SK-N-SH treated with all-trans-retinoic acid at 6 μM for 48 hours (cell line): ENCODE data around the gene KCNK4.
"Not testable (repeated sequence)": the region's sequence is repeated elsewhere in the genome, so short reads cannot be mapped to it uniquely, and the experiment has no call there.

Experiments used
- ATAC-seq: fragments of 200-7000 bp; cut with Tn5 transposase; 3 replicates; pipeline ENCODE4 v1.9.1; 2020; ENCODE audit warnings: mild to moderate bottlenecking, moderate library complexity
- ARNTL ChIP-seq: fragments of 450-650 bp; formaldehyde crosslinking; IDR thresholded peaks from 2 replicates; pipeline ENCODE4 v1.5.0; 2020; ENCODE audit warnings: low read depth, mild to moderate bottlenecking, moderate library complexity, borderline replicate concordance
- CSDC2 ChIP-seq: fragments of 250-450 bp; sonication (Bioruptor Pico); IDR thresholded peaks from 2 replicates; pipeline ENCODE4 v1.5.0; 2020; ENCODE audit warnings: mild to moderate bottlenecking, moderate library complexity
- ESRRG ChIP-seq: fragments of 250-450 bp; sonication (Bioruptor Pico); IDR thresholded peaks from 2 replicates; pipeline ENCODE4 v1.6.1; 2021; ENCODE audit warnings: mild to moderate bottlenecking
- GLIS3 ChIP-seq: fragments of 250-450 bp; sonication (Bioruptor Pico); IDR thresholded peaks from 2 replicates; pipeline ENCODE4 v1.5.0; 2020; ENCODE audit warnings: mild to moderate bottlenecking, moderate library complexity
- ISL1 ChIP-seq: fragments of 250-450 bp; sonication (Bioruptor Pico); IDR thresholded peaks from 2 replicates; pipeline ENCODE4 v2.1.2; 2022; ENCODE audit warnings: mild to moderate bottlenecking, moderate library complexity
- RARB ChIP-seq: fragments of 250-450 bp; sonication (Bioruptor Pico); IDR thresholded peaks from 2 replicates; pipeline ENCODE4 v1.8.0; 2021; ENCODE audit warnings: mild to moderate bottlenecking, moderate library complexity
- SNAI2 ChIP-seq: fragments of 250-450 bp; sonication (Bioruptor Pico); IDR thresholded peaks from 2 replicates; pipeline ENCODE4 v1.5.0; 2020; ENCODE audit warnings: mild to moderate bottlenecking, moderate library complexity
- TCF4 ChIP-seq: fragments of 250-450 bp; sonication (Bioruptor Pico); IDR thresholded peaks from 2 replicates; pipeline ENCODE4 v1.8.0; 2021; ENCODE audit warnings: mild to moderate bottlenecking, moderate library complexity, borderline replicate concordance
- TOX ChIP-seq: fragments of 250-450 bp; sonication (Bioruptor Pico); IDR thresholded peaks from 2 replicates; pipeline ENCODE4 v1.8.0; 2021; ENCODE audit warnings: mild to moderate bottlenecking, moderate library complexity, borderline replicate concordance
- ZC3H10 ChIP-seq: fragments of 250-450 bp; sonication (Bioruptor Pico); IDR thresholded peaks from 2 replicates; pipeline ENCODE4 v1.5.1; 2021; ENCODE audit warnings: mild to moderate bottlenecking, moderate library complexity
- ZFP3 ChIP-seq: fragments of 250-450 bp; sonication (Bioruptor Pico); IDR thresholded peaks from 2 replicates; pipeline ENCODE4 v1.5.0; 2020; ENCODE audit warnings: mild to moderate bottlenecking, moderate library complexity
- ZFP30 ChIP-seq: fragments of 450-650 bp; formaldehyde crosslinking; IDR thresholded peaks from 2 replicates; pipeline ENCODE4 v1.5.0; 2022; ENCODE audit warnings: mild to moderate bottlenecking, moderate library complexity
- ZNF565 ChIP-seq: fragments of 450-650 bp; formaldehyde crosslinking; conservative IDR thresholded peaks from 2 replicates; pipeline ENCODE4 v1.5.0; 2020; ENCODE audit warnings: low read depth, mild to moderate bottlenecking, moderate library complexity
- ZNF70 ChIP-seq: fragments of 450-650 bp; formaldehyde crosslinking; IDR thresholded peaks from 2 replicates; pipeline ENCODE4 v1.5.0; 2020; ENCODE audit warnings: mild to moderate bottlenecking, moderate library complexity
- ZNF8 ChIP-seq: fragments of 450-650 bp; formaldehyde crosslinking; IDR thresholded peaks from 2 replicates; pipeline ENCODE4 v1.5.0; 2020; ENCODE audit warnings: mild to moderate bottlenecking, moderate library complexity
- TF ChIP-seq, protein P1 (sequence below): fragments of 250-450 bp; sonication (Bioruptor Pico); IDR thresholded peaks from 2 replicates; pipeline ENCODE4 v1.5.0; 2020; ENCODE audit warnings: mild to moderate bottlenecking, moderate library complexity
- TF ChIP-seq, protein P2 (sequence below): fragments of 250-450 bp; sonication (Bioruptor Pico); IDR thresholded peaks from 2 replicates; pipeline ENCODE4 v1.8.0; 2021; ENCODE audit warnings: low read depth, mild to moderate bottlenecking, moderate library complexity, borderline replicate concordance
- TF ChIP-seq, protein P3 (sequence below): fragments of 250-450 bp; sonication (Bioruptor Pico); IDR thresholded peaks from 2 replicates; pipeline ENCODE4 v1.5.1; 2020; ENCODE audit warnings: low read depth, mild to moderate bottlenecking, moderate library complexity
- TF ChIP-seq, protein P4 (sequence below): fragments of 250-450 bp; sonication (Bioruptor Pico); IDR thresholded peaks from 2 replicates; pipeline ENCODE4 v1.8.0; 2020; ENCODE audit warnings: mild to moderate bottlenecking, moderate library complexity, borderline replicate concordance
- TF ChIP-seq, protein P5 (sequence below): fragments of 250-450 bp; sonication (Bioruptor Pico); IDR thresholded peaks from 2 replicates; pipeline ENCODE4 v1.5.1; 2021; ENCODE audit warnings: mild to moderate bottlenecking, moderate library complexity

Gene KCNK4

DNA sequence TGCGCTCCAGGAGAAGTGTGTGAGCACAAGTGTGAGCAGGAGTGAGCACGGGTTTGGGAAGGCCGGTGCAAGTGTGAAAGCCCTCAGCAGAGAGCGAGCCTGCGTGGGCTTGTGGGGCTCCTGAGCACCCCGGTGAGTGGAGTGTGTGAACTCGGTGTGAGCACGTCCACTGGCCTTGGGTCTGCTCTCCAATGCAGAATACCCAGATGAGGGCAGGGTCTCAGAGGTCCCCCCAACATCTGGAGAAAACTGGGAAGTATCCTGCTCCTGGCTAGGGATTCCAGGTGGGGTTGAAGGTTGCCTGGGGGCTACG lies 15.4 kb downstream of the KCNK4 start:
- TF ChIP-seq ZFP30 (CRISPR knock-in tag) (no peak), ESRRG (CRISPR knock-in tag) (no peak), GLIS3 (CRISPR knock-in tag) (no peak), SNAI2 (CRISPR knock-in tag) (no peak), ZNF8 (CRISPR knock-in tag) (no peak), ARNTL (CRISPR knock-in tag) (no peak), ZNF70 (CRISPR knock-in tag) (no peak), ZFP3 (no peak), ZNF565 (CRISPR knock-in tag) (no peak), RARB (CRISPR knock-in tag) (no peak), TOX (no peak), CSDC2 (no peak)
- TF ChIP-seq, protein P1, sequence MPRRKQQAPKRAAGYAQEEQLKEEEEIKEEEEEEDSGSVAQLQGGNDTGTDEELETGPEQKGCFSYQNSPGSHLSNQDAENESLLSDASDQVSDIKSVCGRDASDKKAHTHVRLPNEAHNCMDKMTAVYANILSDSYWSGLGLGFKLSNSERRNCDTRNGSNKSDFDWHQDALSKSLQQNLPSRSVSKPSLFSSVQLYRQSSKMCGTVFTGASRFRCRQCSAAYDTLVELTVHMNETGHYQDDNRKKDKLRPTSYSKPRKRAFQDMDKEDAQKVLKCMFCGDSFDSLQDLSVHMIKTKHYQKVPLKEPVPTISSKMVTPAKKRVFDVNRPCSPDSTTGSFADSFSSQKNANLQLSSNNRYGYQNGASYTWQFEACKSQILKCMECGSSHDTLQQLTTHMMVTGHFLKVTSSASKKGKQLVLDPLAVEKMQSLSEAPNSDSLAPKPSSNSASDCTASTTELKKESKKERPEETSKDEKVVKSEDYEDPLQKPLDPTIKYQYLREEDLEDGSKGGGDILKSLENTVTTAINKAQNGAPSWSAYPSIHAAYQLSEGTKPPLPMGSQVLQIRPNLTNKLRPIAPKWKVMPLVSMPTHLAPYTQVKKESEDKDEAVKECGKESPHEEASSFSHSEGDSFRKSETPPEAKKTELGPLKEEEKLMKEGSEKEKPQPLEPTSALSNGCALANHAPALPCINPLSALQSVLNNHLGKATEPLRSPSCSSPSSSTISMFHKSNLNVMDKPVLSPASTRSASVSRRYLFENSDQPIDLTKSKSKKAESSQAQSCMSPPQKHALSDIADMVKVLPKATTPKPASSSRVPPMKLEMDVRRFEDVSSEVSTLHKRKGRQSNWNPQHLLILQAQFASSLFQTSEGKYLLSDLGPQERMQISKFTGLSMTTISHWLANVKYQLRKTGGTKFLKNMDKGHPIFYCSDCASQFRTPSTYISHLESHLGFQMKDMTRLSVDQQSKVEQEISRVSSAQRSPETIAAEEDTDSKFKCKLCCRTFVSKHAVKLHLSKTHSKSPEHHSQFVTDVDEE, result no peak
- TF ChIP-seq, protein P2, sequence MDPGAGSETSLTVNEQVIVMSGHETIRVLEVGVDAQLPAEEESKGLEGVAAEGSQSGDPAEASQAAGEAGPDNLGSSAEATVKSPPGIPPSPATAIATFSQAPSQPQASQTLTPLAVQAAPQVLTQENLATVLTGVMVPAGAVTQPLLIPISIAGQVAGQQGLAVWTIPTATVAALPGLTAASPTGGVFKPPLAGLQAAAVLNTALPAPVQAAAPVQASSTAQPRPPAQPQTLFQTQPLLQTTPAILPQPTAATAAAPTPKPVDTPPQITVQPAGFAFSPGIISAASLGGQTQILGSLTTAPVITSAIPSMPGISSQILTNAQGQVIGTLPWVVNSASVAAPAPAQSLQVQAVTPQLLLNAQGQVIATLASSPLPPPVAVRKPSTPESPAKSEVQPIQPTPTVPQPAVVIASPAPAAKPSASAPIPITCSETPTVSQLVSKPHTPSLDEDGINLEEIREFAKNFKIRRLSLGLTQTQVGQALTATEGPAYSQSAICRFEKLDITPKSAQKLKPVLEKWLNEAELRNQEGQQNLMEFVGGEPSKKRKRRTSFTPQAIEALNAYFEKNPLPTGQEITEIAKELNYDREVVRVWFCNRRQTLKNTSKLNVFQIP (CRISPR knock-in tag), result no peak
- TF ChIP-seq, protein P3, sequence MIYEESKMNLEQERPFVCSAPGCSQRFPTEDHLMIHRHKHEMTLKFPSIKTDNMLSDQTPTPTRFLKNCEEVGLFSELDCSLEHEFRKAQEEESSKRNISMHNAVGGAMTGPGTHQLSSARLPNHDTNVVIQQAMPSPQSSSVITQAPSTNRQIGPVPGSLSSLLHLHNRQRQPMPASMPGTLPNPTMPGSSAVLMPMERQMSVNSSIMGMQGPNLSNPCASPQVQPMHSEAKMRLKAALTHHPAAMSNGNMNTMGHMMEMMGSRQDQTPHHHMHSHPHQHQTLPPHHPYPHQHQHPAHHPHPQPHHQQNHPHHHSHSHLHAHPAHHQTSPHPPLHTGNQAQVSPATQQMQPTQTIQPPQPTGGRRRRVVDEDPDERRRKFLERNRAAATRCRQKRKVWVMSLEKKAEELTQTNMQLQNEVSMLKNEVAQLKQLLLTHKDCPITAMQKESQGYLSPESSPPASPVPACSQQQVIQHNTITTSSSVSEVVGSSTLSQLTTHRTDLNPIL (CRISPR knock-in tag), result no peak
- TF ChIP-seq, protein P4, sequence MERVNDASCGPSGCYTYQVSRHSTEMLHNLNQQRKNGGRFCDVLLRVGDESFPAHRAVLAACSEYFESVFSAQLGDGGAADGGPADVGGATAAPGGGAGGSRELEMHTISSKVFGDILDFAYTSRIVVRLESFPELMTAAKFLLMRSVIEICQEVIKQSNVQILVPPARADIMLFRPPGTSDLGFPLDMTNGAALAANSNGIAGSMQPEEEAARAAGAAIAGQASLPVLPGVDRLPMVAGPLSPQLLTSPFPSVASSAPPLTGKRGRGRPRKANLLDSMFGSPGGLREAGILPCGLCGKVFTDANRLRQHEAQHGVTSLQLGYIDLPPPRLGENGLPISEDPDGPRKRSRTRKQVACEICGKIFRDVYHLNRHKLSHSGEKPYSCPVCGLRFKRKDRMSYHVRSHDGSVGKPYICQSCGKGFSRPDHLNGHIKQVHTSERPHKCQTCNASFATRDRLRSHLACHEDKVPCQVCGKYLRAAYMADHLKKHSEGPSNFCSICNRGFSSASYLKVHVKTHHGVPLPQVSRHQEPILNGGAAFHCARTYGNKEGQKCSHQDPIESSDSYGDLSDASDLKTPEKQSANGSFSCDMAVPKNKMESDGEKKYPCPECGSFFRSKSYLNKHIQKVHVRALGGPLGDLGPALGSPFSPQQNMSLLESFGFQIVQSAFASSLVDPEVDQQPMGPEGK (CRISPR knock-in tag), result no peak
- ATAC-seq, result no peak

DNA sequence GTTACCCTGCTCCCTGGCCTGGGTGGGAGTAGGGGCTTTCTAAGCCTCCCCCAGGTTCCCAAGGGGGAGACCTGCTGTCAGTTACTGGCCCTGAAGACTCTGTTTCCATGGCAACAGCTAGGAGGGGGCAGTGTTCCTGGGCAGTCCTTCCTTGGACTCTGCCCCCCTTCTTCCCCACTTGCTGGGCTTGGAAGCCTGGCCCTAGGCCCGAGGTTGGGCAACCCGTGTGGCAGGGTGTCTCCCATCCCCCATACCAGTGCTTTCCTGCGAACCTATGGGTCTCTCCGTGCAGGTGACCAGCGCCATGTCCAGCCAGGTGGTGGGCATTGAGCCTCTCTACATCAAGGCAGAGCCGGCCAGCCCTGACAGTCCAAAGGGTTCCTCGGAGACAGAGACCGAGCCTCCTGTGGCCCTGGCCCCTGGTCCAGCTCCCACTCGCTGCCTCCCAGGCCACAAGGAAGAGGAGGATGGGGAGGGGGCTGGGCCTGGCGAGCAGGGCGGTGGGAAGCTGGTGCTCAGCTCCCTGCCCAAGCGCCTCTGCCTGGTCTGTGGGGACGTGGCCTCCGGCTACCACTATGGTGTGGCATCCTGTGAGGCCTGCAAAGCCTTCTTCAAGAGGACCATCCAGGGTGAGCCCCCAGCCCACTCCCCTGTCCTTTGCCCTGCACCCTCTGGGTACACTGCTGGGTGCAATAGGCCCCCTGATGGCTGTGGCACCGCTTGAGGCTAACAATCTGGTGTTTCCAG lies 15.9 kb downstream of the KCNK4 start:
- ATAC-seq, result no peak
- TF ChIP-seq ESRRG (CRISPR knock-in tag) (no peak), ZC3H10 (CRISPR knock-in tag) (no peak), RARB (CRISPR knock-in tag) (no peak)
- TF ChIP-seq, protein P5, sequence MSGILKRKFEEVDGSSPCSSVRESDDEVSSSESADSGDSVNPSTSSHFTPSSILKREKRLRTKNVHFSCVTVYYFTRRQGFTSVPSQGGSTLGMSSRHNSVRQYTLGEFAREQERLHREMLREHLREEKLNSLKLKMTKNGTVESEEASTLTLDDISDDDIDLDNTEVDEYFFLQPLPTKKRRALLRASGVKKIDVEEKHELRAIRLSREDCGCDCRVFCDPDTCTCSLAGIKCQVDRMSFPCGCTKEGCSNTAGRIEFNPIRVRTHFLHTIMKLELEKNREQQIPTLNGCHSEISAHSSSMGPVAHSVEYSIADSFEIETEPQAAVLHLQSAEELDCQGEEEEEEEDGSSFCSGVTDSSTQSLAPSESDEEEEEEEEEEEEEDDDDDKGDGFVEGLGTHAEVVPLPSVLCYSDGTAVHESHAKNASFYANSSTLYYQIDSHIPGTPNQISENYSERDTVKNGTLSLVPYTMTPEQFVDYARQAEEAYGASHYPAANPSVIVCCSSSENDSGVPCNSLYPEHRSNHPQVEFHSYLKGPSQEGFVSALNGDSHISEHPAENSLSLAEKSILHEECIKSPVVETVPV (CRISPR knock-in tag), result no peak
- TF ChIP-seq, all 23 proteins: peak for 0

DNA sequence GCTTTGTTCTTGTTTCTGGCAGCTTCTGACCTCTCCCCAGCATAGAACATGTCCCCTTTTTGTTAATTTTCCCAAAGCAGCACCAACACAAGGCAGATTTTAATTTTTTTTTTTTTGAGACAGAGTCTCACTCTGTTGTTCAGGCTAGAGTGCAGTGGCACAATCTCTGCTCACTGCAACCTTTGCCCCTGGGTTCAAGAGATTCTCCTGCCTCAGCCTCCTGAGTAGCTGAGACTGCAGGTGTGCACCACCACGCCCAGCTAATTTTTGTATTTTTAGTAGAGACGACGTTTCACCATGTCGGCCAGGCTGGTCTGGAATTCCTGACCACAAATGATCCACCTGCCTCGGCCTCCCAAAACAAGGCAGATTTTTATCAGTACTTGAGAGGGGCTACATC lies 16.7 kb downstream of the KCNK4 start:
- ATAC-seq, result not testable (repeated sequence)

DNA sequence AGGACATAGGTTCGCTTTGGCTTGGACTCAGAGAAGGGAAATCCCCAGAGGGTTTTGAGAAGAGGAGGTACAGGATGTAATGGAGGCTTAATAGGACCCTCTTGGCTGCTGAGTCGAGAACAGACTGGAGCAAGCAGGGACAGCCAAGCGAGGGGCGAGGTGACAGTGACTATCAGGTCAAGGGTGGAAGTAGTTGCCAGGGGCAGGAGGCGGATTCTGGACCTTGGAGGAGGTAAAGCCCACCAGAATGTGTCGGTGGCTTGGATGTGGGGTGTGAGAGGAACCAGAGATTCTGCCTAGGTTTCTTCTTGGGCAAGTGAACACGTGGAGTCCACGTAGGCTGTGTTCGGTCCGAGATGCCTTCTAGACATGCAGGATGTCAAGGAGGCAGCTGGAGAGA lies 21.8 kb downstream of the KCNK4 start:
- no peak for ATAC-seq
- no peak for TF ChIP-seq ZFP30 (CRISPR knock-in tag)
- no peak for TF ChIP-seq ZNF70 (CRISPR knock-in tag)
- no peak for TF ChIP-seq ZNF8 (CRISPR knock-in tag)
- no peak for TF ChIP-seq TCF4 (CRISPR knock-in tag)
- TF ChIP-seq, protein P4 (CRISPR knock-in tag), result no peak
- TF ChIP-seq TOX, result no peak
- TF ChIP-seq, protein P5 (CRISPR knock-in tag), result no peak
- TF ChIP-seq CSDC2, result no peak
- TF ChIP-seq, protein P2 (CRISPR knock-in tag), result no peak
- TF ChIP-seq ISL1 (CRISPR knock-in tag), result no peak
- no peak for TF ChIP-seq ESRRG (CRISPR knock-in tag)
